H1 (cell line): ENCODE data around the gene CLIC1. TPM values are rescaled to one million over a fixed set of nuclear protein-coding genes. Genes with fewer than 3 reads are reported as not detected.

ENCODE experiments used
- ASH2L ChIP-seq: fragments of 200-600, 300-600 bp; sonication (generic); IDR thresholded peaks from one replicate; pipeline ENCODE4 v1.7.1; 2017; ENCODE audit warnings: low read length
- HDAC2 ChIP-seq, 2 experiments: fragments of 300-600 bp in 1 of 2; sonication (generic) in 1 of 2; IDR thresholded peaks; 2 replicates each; pipeline ENCODE4 v1.6.1; 2011 to 2012; ENCODE audit warnings: low read depth in 2 of 2, low read length in 2 of 2, mild to moderate bottlenecking in 2 of 2, moderate library complexity in 2 of 2, borderline replicate concordance in 1 of 2, inconsistent platforms in 1 of 2
- RNF2 ChIP-seq: fragments of 200-900, 300-1000 bp; sonication (generic); IDR thresholded peaks from 2 replicates; pipeline ENCODE4 v1.7.1; 2016; ENCODE audit warnings: borderline replicate concordance, low read depth, mild to moderate bottlenecking, antibody characterized with exemption, low read length; ENCODE audit not compliant: poor library complexity, severe bottlenecking; ENCODE audit errors: missing control alignments
- SIN3A ChIP-seq, 2 experiments: IDR thresholded peaks in 1 of 2; conservative IDR thresholded peaks in 1 of 2; 2 replicates each; pipeline ENCODE4 v1.6.1; 2011 to 2012; ENCODE audit warnings: low read length in 2 of 2, improper control_type of control experiment in 1 of 2, low read depth in 1 of 2, mild to moderate bottlenecking in 1 of 2
- SP1 ChIP-seq: IDR thresholded peaks from 2 replicates; pipeline ENCODE4 v1.6.1; 2011; ENCODE audit warnings: low read depth, low read length
- TBP ChIP-seq: IDR thresholded peaks from 2 replicates; pipeline ENCODE4 v1.6.1; 2011; ENCODE audit warnings: low read depth, low read length, improper control_type of control experiment
- TCF12 ChIP-seq: IDR thresholded peaks from 2 replicates; pipeline ENCODE4 v1.6.1; 2011; ENCODE audit warnings: low read depth, mild to moderate bottlenecking, low read length
- TEAD4 ChIP-seq: IDR thresholded peaks from 2 replicates; pipeline ENCODE4 v1.6.1; 2012; ENCODE audit warnings: low read depth, low read length, inconsistent platforms, mixed read lengths
- polyA plus RNA-seq, 7 experiments: library from polyadenylated mRNA; depleted of rRNA in 3 of 7; stranded (reverse) in 5 of 7; unstranded in 2 of 7; fragments of >200 nt in 5 of 7; fragments of 200-250 nt in 2 of 7; gene quantifications; 1 replicate in 5 of 7; 2 replicates in 1 of 7; 4 replicates in 1 of 7; pipeline versions ENCODE4 v1.2.1 to v1.2.3, GENCODE V29; 2011 to 2013; ENCODE audit warnings: missing spikeins in 2 of 7, mixed read lengths in 2 of 7
- total RNA-seq: library from RNA; stranded (reverse); fragmentation: NEBNext Ultra II Directional; extraction: Animal tissue kit (Norgen Biotek cat#: 25700); gene quantifications from 2 replicates; pipeline ENCODE4 v1.2.1, GENCODE V29; 2021
- TF ChIP-seq, protein P1 (sequence below): fragments of 300-600 bp; sonication (generic); IDR thresholded peaks from 2 replicates; pipeline ENCODE4 v1.7.1; 2012; ENCODE audit warnings: low read length, moderate library complexity, mild to moderate bottlenecking, inconsistent platforms; ENCODE audit not compliant: insufficient replicate concordance

The CLIC1 gene
- total and polyA plus RNA-seq, 2 of the 8 experiments (the other 6 are each of a cell fraction or from before 2014, with no cell fraction given), result 250 to 277 TPM

DNA sequence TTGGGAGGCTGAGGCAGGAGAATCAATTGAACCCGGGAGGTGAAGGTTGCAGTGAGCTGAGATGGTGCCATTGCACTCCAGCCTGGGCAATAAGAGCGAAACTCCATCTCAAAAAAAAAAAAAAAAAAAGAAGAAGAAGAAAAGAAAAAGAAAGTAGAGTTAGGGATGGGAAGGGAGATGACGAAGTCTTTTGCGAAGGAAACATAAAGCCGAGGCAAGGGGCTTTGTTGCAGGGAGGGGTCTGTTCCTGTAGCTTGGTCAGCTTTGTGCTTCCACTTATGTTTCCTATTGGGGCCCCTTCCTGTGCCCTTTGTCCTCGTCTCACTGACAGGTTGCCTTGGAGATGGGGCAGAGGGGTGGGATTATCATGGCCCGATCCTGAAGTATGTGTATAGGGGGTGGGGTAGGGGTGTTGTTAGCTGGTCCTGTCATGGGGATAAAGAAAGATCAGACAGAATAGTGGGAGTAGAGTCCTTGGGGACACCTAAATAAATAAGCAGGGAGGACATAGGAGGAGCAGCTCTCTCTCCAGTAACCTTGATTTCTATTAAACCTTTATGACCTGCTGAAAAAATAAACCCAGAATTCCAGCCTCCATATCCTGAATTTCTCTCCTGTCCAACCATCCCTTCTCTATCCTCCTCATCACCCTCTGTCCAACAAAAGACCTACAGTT lies 1.1 kb upstream of the CLIC1 start (continued):
- TF ChIP-seq RNF2 (no peak), SIN3A (conservative IDR thresholded peaks at IDR 0.05 in 1 of 2, IDR thresholded peaks at IDR 0.05 in 1 of 2; ENCODE audit: low read depth in 1 of 2, low read length in 2 of 2) (no peak), HDAC2 (IDR thresholded peaks at IDR 0.05; ENCODE audit: borderline replicate concordance in 1 of 2, low read depth in 2 of 2, low read length in 2 of 2) (no peak), TCF12 (no peak), ASH2L (no peak), SP1 (no peak), TEAD4 (no peak), TBP (no peak)
- TF ChIP-seq, protein P1, sequence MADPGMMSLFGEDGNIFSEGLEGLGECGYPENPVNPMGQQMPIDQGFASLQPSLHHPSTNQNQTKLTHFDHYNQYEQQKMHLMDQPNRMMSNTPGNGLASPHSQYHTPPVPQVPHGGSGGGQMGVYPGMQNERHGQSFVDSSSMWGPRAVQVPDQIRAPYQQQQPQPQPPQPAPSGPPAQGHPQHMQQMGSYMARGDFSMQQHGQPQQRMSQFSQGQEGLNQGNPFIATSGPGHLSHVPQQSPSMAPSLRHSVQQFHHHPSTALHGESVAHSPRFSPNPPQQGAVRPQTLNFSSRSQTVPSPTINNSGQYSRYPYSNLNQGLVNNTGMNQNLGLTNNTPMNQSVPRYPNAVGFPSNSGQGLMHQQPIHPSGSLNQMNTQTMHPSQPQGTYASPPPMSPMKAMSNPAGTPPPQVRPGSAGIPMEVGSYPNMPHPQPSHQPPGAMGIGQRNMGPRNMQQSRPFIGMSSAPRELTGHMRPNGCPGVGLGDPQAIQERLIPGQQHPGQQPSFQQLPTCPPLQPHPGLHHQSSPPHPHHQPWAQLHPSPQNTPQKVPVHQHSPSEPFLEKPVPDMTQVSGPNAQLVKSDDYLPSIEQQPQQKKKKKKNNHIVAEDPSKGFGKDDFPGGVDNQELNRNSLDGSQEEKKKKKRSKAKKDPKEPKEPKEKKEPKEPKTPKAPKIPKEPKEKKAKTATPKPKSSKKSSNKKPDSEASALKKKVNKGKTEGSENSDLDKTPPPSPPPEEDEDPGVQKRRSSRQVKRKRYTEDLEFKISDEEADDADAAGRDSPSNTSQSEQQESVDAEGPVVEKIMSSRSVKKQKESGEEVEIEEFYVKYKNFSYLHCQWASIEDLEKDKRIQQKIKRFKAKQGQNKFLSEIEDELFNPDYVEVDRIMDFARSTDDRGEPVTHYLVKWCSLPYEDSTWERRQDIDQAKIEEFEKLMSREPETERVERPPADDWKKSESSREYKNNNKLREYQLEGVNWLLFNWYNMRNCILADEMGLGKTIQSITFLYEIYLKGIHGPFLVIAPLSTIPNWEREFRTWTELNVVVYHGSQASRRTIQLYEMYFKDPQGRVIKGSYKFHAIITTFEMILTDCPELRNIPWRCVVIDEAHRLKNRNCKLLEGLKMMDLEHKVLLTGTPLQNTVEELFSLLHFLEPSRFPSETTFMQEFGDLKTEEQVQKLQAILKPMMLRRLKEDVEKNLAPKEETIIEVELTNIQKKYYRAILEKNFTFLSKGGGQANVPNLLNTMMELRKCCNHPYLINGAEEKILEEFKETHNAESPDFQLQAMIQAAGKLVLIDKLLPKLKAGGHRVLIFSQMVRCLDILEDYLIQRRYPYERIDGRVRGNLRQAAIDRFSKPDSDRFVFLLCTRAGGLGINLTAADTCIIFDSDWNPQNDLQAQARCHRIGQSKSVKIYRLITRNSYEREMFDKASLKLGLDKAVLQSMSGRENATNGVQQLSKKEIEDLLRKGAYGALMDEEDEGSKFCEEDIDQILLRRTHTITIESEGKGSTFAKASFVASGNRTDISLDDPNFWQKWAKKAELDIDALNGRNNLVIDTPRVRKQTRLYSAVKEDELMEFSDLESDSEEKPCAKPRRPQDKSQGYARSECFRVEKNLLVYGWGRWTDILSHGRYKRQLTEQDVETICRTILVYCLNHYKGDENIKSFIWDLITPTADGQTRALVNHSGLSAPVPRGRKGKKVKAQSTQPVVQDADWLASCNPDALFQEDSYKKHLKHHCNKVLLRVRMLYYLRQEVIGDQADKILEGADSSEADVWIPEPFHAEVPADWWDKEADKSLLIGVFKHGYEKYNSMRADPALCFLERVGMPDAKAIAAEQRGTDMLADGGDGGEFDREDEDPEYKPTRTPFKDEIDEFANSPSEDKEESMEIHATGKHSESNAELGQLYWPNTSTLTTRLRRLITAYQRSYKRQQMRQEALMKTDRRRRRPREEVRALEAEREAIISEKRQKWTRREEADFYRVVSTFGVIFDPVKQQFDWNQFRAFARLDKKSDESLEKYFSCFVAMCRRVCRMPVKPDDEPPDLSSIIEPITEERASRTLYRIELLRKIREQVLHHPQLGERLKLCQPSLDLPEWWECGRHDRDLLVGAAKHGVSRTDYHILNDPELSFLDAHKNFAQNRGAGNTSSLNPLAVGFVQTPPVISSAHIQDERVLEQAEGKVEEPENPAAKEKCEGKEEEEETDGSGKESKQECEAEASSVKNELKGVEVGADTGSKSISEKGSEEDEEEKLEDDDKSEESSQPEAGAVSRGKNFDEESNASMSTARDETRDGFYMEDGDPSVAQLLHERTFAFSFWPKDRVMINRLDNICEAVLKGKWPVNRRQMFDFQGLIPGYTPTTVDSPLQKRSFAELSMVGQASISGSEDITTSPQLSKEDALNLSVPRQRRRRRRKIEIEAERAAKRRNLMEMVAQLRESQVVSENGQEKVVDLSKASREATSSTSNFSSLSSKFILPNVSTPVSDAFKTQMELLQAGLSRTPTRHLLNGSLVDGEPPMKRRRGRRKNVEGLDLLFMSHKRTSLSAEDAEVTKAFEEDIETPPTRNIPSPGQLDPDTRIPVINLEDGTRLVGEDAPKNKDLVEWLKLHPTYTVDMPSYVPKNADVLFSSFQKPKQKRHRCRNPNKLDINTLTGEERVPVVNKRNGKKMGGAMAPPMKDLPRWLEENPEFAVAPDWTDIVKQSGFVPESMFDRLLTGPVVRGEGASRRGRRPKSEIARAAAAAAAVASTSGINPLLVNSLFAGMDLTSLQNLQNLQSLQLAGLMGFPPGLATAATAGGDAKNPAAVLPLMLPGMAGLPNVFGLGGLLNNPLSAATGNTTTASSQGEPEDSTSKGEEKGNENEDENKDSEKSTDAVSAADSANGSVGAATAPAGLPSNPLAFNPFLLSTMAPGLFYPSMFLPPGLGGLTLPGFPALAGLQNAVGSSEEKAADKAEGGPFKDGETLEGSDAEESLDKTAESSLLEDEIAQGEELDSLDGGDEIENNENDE, result no peak
